Natural killer cell (primary cell): Measurements from ENCODE around the gene NR6A1. TPM values are rescaled to one million over a fixed set of nuclear protein-coding genes. Genes with fewer than 3 reads are reported as not detected.

ENCODE experiments used
- ATAC-seq, 3 donors: fragments of 150-1000 bp in 2 of 3; fragments of 200-7000 bp in 1 of 3; cut with Tn5 transposase; 1 replicate in 1 of 3; 2 replicates in 2 of 3; pipeline ENCODE4 v1.10.0; 2021; ENCODE audit warnings: mild to moderate bottlenecking in 2 of 3, moderate library complexity in 2 of 3
- DNase-seq, 2 donors: peaks; one replicate each; pipeline versions ENCODE4 v3.0.0 to v3.0.0-alpha.2; 2013 to 2021; ENCODE audit warnings: mixed read lengths in 1 of 2
- H3K27ac ChIP-seq: one replicate; pipeline ENCODE4 v1.5.1; 2013; ENCODE audit warnings: mild to moderate bottlenecking, low read length
- H3K27me3 ChIP-seq: one replicate; pipeline ENCODE4 v1.6.1; 2013; ENCODE audit warnings: low read length; ENCODE audit not compliant: control insufficient read depth, insufficient read depth
- H3K36me3 ChIP-seq: one replicate; pipeline ENCODE4 v1.6.1; 2013; ENCODE audit warnings: low read length; ENCODE audit not compliant: control insufficient read depth, insufficient read depth
- H3K4me1 ChIP-seq: one replicate; pipeline ENCODE4 v1.6.1; 2013; ENCODE audit warnings: low read length; ENCODE audit not compliant: control insufficient read depth, insufficient read depth
- H3K4me3 ChIP-seq: one replicate; pipeline ENCODE4 v1.5.1; 2013; ENCODE audit warnings: low read length
- H3K9me3 ChIP-seq: one replicate; pipeline ENCODE4 v1.6.1; 2013; ENCODE audit warnings: low read length; ENCODE audit not compliant: control insufficient read depth, insufficient read depth
- H3K27ac Mint-ChIP-seq, 2 donors: one replicate each; pipeline ENCODE4 v1.8.0; 2022; ENCODE audit warnings: mild to moderate bottlenecking in 2 of 2, mixed read lengths in 2 of 2, moderate library complexity in 1 of 2
- H3K27me3 Mint-ChIP-seq, 2 donors: one replicate each; pipeline ENCODE4 v1.8.0; 2022; ENCODE audit warnings: low read depth in 2 of 2, mixed read lengths in 2 of 2
- H3K36me3 Mint-ChIP-seq: one replicate; pipeline ENCODE4 v1.8.0; 2022; ENCODE audit warnings: mixed read lengths
- H3K4me1 Mint-ChIP-seq, 2 donors: one replicate each; pipeline ENCODE4 v1.8.0; 2022; ENCODE audit warnings: mixed read lengths in 2 of 2
- H3K4me3 Mint-ChIP-seq: one replicate; pipeline ENCODE4 v1.8.0; 2022; ENCODE audit warnings: mild to moderate bottlenecking, moderate library complexity, mixed read lengths
- H3K9me3 Mint-ChIP-seq, 2 donors: one replicate each; pipeline ENCODE4 v1.8.0; 2022; ENCODE audit warnings: mixed read lengths in 2 of 2
- WGBS: methylation state at CpG from one replicate; pipeline ENCODE4 v1.1.7; 2013; ENCODE audit warnings: missing lambda C conversion rate; ENCODE audit not compliant: insufficient coverage; 5-methylcytosine and 5-hydroxymethylcytosine counted together
- intact Hi-C: fragments of 100-400 bp; cut with micrococcal nuclease; formaldehyde crosslinking; loops from one replicate; pipeline ENCODE4 v1.14.2; 2022
- total RNA-seq, 4 donors: library from RNA; stranded (reverse); fragments of 120-200 nt in 1 of 4; gene quantifications; one replicate each; pipeline versions ENCODE4 v1.2.3 to v1.2.4, GENCODE V29; 2013 to 2022
- TF ChIP-seq, protein P1 (sequence below): fragments of 200-600 bp; IDR thresholded peaks from one replicate; pipeline ENCODE4 v1.8.0; 2022; ENCODE audit warnings: antibody characterized with exemption

NR6A1 gene
- total RNA-seq, 3 donors from 2014 or later (not counting 1 experiment from before 2014, with no cell fraction given) = 0.07 to 0.75 (median 0.49) TPM

DNA sequence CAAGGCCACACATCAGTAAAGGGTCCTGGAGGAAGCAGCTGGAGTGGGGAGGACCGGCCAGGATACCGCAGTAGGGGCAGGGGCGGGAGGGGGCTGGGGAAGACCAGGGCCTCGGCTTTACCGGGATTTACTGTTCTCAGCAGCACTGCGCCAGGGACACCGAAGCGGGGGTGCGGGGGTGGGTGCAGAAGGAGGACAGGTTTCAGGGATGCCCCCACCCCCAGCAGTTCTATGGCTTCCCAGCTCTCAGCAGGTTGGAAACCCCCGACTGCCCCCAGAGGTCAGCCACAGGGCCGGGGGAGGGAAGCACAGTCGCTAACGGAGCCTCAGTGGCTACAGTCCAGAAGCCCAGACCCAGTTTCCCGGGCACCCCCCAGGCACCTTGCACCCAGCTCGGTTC, 285.2 kb downstream of the NR6A1 start:
- intact Hi-C loops = no loop called here

DNA sequence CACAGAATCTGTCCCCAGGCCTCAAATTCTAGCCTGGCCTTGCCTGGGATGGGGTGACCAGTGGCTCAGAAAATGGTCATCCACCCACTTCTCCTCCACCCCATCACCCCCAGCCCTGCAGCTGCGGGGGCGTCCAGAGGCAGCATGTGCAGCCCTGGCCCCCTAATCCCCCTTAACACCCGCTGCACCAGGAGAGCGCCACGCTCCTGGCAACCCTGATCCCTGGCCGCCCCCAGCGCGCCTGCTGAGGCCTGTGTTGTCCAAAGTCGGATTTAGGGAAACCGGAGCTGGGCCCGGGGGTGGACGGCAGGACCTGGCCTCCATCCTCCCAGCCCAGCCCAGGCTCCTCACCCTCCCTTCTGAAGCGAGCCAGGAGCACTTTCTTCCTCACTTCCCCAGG, 285.9 kb downstream of the NR6A1 start:
- 90% methylated on average over 12 of the region's 13 CpGs for WGBS
- ATAC-seq (no peak), DNase-seq (no peak)
- H3K4me1 ChIP-seq = no peaks in the 10 kb centered on the region
- intact Hi-C loops = no loop called here
- Mint-ChIP-seq H3K27me3 (peaks cover 2 to 5% of the 10 kb centered on the region in 2 donors), H3K36me3 (no peaks in the 10 kb centered on the region), H3K9me3 (no peaks in the 10 kb centered on the region), H3K27ac (no peak overlapping the region), H3K4me1 (peaks cover 0 to 4% of the 10 kb centered on the region in 2 donors), H3K4me3 (no peak overlapping the region)
- H3K9me3 ChIP-seq = no peaks in the 10 kb centered on the region
- no peaks in the 10 kb centered on the region for H3K36me3 ChIP-seq
- H3K27ac ChIP-seq = no peak overlapping the region
- TF ChIP-seq, protein P1, sequence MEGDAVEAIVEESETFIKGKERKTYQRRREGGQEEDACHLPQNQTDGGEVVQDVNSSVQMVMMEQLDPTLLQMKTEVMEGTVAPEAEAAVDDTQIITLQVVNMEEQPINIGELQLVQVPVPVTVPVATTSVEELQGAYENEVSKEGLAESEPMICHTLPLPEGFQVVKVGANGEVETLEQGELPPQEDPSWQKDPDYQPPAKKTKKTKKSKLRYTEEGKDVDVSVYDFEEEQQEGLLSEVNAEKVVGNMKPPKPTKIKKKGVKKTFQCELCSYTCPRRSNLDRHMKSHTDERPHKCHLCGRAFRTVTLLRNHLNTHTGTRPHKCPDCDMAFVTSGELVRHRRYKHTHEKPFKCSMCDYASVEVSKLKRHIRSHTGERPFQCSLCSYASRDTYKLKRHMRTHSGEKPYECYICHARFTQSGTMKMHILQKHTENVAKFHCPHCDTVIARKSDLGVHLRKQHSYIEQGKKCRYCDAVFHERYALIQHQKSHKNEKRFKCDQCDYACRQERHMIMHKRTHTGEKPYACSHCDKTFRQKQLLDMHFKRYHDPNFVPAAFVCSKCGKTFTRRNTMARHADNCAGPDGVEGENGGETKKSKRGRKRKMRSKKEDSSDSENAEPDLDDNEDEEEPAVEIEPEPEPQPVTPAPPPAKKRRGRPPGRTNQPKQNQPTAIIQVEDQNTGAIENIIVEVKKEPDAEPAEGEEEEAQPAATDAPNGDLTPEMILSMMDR = no peak
- H3K4me3 ChIP-seq = no peak overlapping the region
- no peaks in the 10 kb centered on the region for H3K27me3 ChIP-seq

More for the DNA sequence above, 285.2 kb downstream of the NR6A1 start:
- no peaks in the 10 kb centered on the region for H3K9me3 Mint-ChIP-seq
- no peak overlapping the region for H3K4me3 ChIP-seq
- H3K27ac Mint-ChIP-seq = no peak overlapping the region
- no peaks in the 10 kb centered on the region for H3K9me3 ChIP-seq
- DNase-seq (no peak), ATAC-seq (no peak)
- H3K36me3 Mint-ChIP-seq = no peaks in the 10 kb centered on the region
- TF ChIP-seq, protein P1 = no peak
- no peaks in the 10 kb centered on the region for H3K36me3 ChIP-seq
- WGBS = 74% methylated on average over 15 of the region's 15 CpGs
- no peaks in the 10 kb centered on the region for H3K4me1 ChIP-seq
- H3K27me3 Mint-ChIP-seq = peaks cover 2 to 5% of the 10 kb centered on the region in 2 donors
- no peak overlapping the region for H3K4me3 Mint-ChIP-seq
- H3K4me1 Mint-ChIP-seq = no peaks in the 10 kb centered on the region
- no peak overlapping the region for H3K27ac ChIP-seq
- H3K27me3 ChIP-seq = no peaks in the 10 kb centered on the region

DNA sequence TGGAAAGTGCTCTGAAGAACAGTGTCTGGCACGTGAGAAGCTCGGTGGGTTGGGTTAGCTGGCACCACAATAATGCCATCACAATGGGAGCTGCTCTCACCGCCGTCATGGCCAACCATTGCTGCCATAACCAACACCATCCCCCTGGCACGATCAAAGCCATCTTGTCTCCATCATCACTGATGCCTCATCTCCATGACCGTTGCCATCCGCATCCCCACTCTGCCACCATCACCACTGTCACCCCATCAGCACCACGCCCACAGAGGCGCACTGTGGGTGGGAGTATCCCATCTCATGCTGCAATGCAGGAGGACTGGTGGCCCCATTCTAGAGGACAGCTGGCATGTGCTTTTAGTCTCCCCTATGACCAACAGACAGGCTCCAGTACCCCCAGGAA, 287.6 kb downstream of the NR6A1 start:
- 98% methylated on average over 9 of the region's 9 CpGs for WGBS
- Histone ChIP-seq H3K27ac (no peak overlapping the region), H3K4me1 (no peaks in the 10 kb centered on the region), H3K36me3 (no peaks in the 10 kb centered on the region), H3K4me3 (no peak overlapping the region), H3K27me3 (no peaks in the 10 kb centered on the region), H3K9me3 (no peaks in the 10 kb centered on the region)
- no peak for DNase-seq
- Mint-ChIP-seq H3K9me3 (no peaks in the 10 kb centered on the region), H3K4me3 (no peak overlapping the region), H3K4me1 (peaks cover 0 to 6% of the 10 kb centered on the region in 2 donors), H3K27me3 (peaks cover 7 to 8% of the 10 kb centered on the region in 2 donors), H3K27ac (no peak overlapping the region), H3K36me3 (no peaks in the 10 kb centered on the region)
- TF ChIP-seq, protein P1 = no peak
- intact Hi-C loops = no loop called here
- no peak for ATAC-seq

DNA sequence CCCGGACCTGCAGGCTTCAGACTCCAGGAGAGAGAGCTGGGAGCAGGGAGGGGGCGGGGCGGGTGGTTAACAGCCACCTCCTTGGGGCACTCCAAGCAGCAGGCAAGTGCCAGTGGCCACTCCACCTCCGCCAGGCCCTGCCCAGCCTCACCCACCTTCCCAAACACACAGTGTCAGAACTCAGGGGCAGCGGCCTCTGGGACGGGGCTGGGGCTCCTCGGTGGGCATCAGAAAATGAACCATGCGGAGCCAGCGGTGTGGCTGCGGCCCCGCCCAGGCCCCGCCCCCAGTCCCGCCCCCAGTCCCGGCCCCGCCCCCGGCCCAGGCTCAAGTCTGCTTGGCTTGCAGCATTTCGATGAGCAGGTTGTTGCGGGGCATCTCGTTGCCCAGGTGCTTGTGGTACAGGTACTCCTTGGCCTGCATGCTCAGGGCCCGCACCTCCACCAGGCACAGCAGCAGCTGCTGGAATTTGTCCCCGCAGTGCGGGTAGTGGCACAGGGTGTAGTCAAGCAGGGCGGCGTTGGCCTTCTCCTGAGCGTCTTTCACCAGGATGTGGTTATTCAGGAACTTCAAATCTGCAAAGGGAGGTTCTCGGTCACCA, 288.6 kb downstream of the NR6A1 start:
- 60% methylated on average over 26 of the region's 26 CpGs for WGBS

More for the DNA sequence above, 288.6 kb downstream of the NR6A1 start:
- no peaks in the 10 kb centered on the region for H3K36me3 Mint-ChIP-seq
- H3K4me3 Mint-ChIP-seq = no peak overlapping the region
- TF ChIP-seq, protein P1 = no peak
- Histone ChIP-seq H3K4me3 (no peak overlapping the region), H3K4me1 (no peaks in the 10 kb centered on the region), H3K27ac (no peak overlapping the region), H3K27me3 (no peaks in the 10 kb centered on the region), H3K36me3 (no peaks in the 10 kb centered on the region), H3K9me3 (no peaks in the 10 kb centered on the region)
- ATAC-seq (no peak), DNase-seq (no peak)
- H3K4me1 Mint-ChIP-seq = peaks cover 0 to 6% of the 10 kb centered on the region in 2 donors
- no peaks in the 10 kb centered on the region for H3K9me3 Mint-ChIP-seq
- intact Hi-C loops = no loop called here
- H3K27me3 Mint-ChIP-seq = peaks cover 12 to 13% of the 10 kb centered on the region in 2 donors
- no peak overlapping the region for H3K27ac Mint-ChIP-seq
